ENCODE data around the gene IQGAP2. TPM values are rescaled to one million over a fixed set of nuclear protein-coding genes. Genes with fewer than 3 reads are reported as not detected.

The IQGAP2 gene
- total and polyA plus RNA-seq, 2 of the 8 experiments (the other 6 are each of a cell fraction or from before 2014, with no cell fraction given): 19.7 to 66.0 TPM

DNA sequence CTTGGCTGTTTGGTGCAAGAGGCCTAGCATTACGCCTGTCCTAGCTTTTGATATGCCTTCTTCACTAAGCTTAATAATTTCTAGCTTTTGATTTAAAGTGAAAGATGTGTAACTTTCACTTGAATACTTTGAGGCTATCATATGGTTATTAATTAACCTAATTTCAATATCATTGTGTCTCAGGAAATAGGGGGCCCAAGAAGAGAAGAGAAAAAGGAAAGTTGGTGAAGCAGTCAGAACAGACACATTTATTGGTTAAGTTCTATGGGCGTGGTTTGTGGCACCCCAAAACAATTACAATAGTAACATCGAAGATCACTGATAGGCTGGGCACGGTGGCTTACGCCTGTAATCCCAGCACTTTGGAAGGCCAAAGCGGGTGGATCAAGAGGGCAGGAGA is 261.0 kb downstream of the IQGAP2 start:
- FAIRE-seq: no peak

More for the DNA sequence above, 261.0 kb downstream of the IQGAP2 start:
- Histone ChIP-seq H2BK15ac (ENCODE audit: low read length) (no peak overlapping the region), H4K91ac (replicated peaks; ENCODE audit: insufficient read length, low read length) (no peak overlapping the region), H3K79me1 (ENCODE audit: low read depth, low read length) (no peaks in the 10 kb centered on the region), H3K27ac (ENCODE audit: low read depth, low read length) (no peak overlapping the region), H3K27me3 (replicated peaks in 1 of 4; ENCODE audit: control insufficient read depth in 3 of 4, extremely low read depth in 1 of 4, insufficient read depth in 3 of 4, low read length in 3 of 4) (no peaks in the 10 kb centered on the region), H4K5ac (ENCODE audit: insufficient read length, low read depth, low read length) (no peak overlapping the region), H3K23me2 (ENCODE audit: low read depth, low read length) (no peaks in the 10 kb centered on the region), H3K79me2 (ENCODE audit: control insufficient read depth in 1 of 2, insufficient read depth in 2 of 2, low read length in 2 of 2) (no peaks in the 10 kb centered on the region), H2BK12ac (ENCODE audit: low read depth, low read length) (no peak overlapping the region), H3K56ac (replicated peaks; ENCODE audit: insufficient read length, low read depth, low read length) (no peak overlapping the region), H3K9ac (replicated peaks in 1 of 4; ENCODE audit: extremely low read depth in 1 of 4, low read depth in 3 of 4, low read length in 3 of 4) (no peak overlapping the region), H2AFZ (ENCODE audit: low read length) (no peak overlapping the region), H3K4ac (replicated peaks; ENCODE audit: insufficient read length, low read depth, low read length) (no peak overlapping the region), H2BK120ac (replicated peaks; ENCODE audit: low read depth, low read length) (no peak overlapping the region), H2AK5ac (ENCODE audit: low read depth, low read length) (no peak overlapping the region), H3K4me1 (replicated peaks in 1 of 4; ENCODE audit: control insufficient read depth in 3 of 4, insufficient read depth in 4 of 4, low read length in 3 of 4) (no peaks in the 10 kb centered on the region), H3K4me2 (ENCODE audit: insufficient read depth in 1 of 2, low read depth in 2 of 2, low read length in 2 of 2) (no peak overlapping the region), H3K36me3 (ENCODE audit: control insufficient read depth in 2 of 4, insufficient read depth in 4 of 4, low read length in 3 of 4) (peaks cover 0 to 3% (median 0%) of the 10 kb centered on the region in 4 experiments; a peak in 2 of 8 replicates), H2BK20ac (ENCODE audit: low read length) (no peak overlapping the region), H4K8ac (ENCODE audit: extremely low read depth, insufficient read depth, low read length) (no peak overlapping the region), H3K18ac (ENCODE audit: extremely low read depth, low read length) (no peak overlapping the region), H2BK5ac (ENCODE audit: low read depth, low read length) (no peak overlapping the region), H3K4me3 (ENCODE audit: extremely low read depth in 1 of 4, insufficient read depth in 2 of 4, low read depth in 3 of 4, low read length in 4 of 4) (no peak overlapping the region), H3K9me3 (ENCODE audit: insufficient read depth in 2 of 2, low read depth in 1 of 2, low read length in 1 of 2) (no peaks in the 10 kb centered on the region), H3K23ac (ENCODE audit: insufficient read length) (no peak overlapping the region), H4K20me1 (replicated peaks in 1 of 2; ENCODE audit: control insufficient read depth in 1 of 2, insufficient read depth in 2 of 2, low read length in 2 of 2) (peaks cover 0 to 3% of the 10 kb centered on the region in 2 experiments), H3K14ac (ENCODE audit: insufficient read length) (no peak overlapping the region)
- WGBS, 2 experiments (ENCODE audit: extremely low coverage in 1 of 2, insufficient coverage in 1 of 2, insufficient read length in 1 of 2, insufficient replicate concordance in 2 of 2, low coverage in 1 of 2, low lambda C conversion rate in 2 of 2, missing lambda C conversion rate in 1 of 2): 94% methylated on average over 6 of the region's 6 CpGs; no CpG with 5 or more reads in 1 of the 2 experiments
- no peak for DNase-seq (ENCODE audit: low read depth in 1 of 2, low spot score in 2 of 2)
- POLR2A ChIA-PET (ENCODE audit: partially characterized antibody): no interaction called here
- CTCF ChIA-PET (ENCODE audit: partially characterized antibody): no interaction called here
- no peak for TF ChIP-seq MAFK (IDR thresholded peaks at IDR 0.05; ENCODE audit: low read depth, low read length)
- TF ChIP-seq ATF3 (IDR thresholded peaks at IDR 0.05; ENCODE audit: insufficient read depth, low read depth, low read length): no peak

Measured in H1 (cell line).